Liver (tissue), 9 donors: ENCODE results near the gene KRT85. TPM values are rescaled to one million over a fixed set of nuclear protein-coding genes. Genes with fewer than 3 reads are reported as not detected.

Source experiments
- DNase-seq: peaks from one replicate; pipeline ENCODE4 v3.0.0-alpha.2; 2017; ENCODE audit warnings: low spot score
- H3K27ac ChIP-seq, 2 donors: one replicate each; pipeline ENCODE4 v1.7.0; 2013; ENCODE audit warnings: inconsistent platforms in 2 of 2, low read length in 2 of 2, control low read depth in 1 of 2, low read depth in 1 of 2, mild to moderate bottlenecking in 1 of 2
- H3K27me3 ChIP-seq, 4 donors: one replicate each; pipeline versions ENCODE4 v1.6.1 to v1.7.0; 2013; ENCODE audit warnings: low read length in 3 of 4, inconsistent platforms in 1 of 4, mild to moderate bottlenecking in 1 of 4, moderate library complexity in 1 of 4; ENCODE audit not compliant: control insufficient read depth in 4 of 4, insufficient read depth in 4 of 4
- H3K36me3 ChIP-seq, 4 donors: one replicate each; pipeline versions ENCODE4 v1.6.1 to v1.7.0; 2013; ENCODE audit warnings: low read length in 3 of 4, mild to moderate bottlenecking in 3 of 4, low read depth in 1 of 4, moderate library complexity in 1 of 4; ENCODE audit not compliant: control insufficient read depth in 4 of 4, insufficient read depth in 3 of 4
- H3K4me1 ChIP-seq, 4 donors: one replicate each; pipeline versions ENCODE4 v1.6.1 to v1.7.0; 2013; ENCODE audit warnings: low read length in 3 of 4, mild to moderate bottlenecking in 3 of 4, moderate library complexity in 1 of 4; ENCODE audit not compliant: control insufficient read depth in 4 of 4, insufficient read depth in 4 of 4
- H3K4me3 ChIP-seq, 3 donors: one replicate each; pipeline versions ENCODE4 v1.6.1 to v1.7.0; 2013; ENCODE audit warnings: low read length in 3 of 3, control low read depth in 1 of 3, low read depth in 1 of 3, mild to moderate bottlenecking in 1 of 3
- H3K9ac ChIP-seq, 2 donors: one replicate each; pipeline ENCODE4 v1.7.0; 2013; ENCODE audit warnings: low read length in 2 of 2, mild to moderate bottlenecking in 2 of 2, moderate library complexity in 2 of 2, control low read depth in 1 of 2, low read depth in 1 of 2
- H3K9me3 ChIP-seq, 4 donors: one replicate each; pipeline versions ENCODE4 v1.6.1 to v1.7.0; 2013; ENCODE audit warnings: low read length in 3 of 4; ENCODE audit not compliant: control insufficient read depth in 4 of 4
- FOXA1 ChIP-seq: IDR thresholded peaks from 2 replicates; pipeline ENCODE4 v1.6.1; 2016; ENCODE audit warnings: antibody characterized with exemption
- GABPA ChIP-seq, 2 donors: IDR thresholded peaks in 1 of 2; conservative IDR thresholded peaks in 1 of 2; 2 replicates each; pipeline ENCODE4 v1.6.1; 2016; ENCODE audit warnings: antibody characterized with exemption in 2 of 2, mild to moderate bottlenecking in 1 of 2, moderate library complexity in 1 of 2
- HNF4G ChIP-seq: IDR thresholded peaks from 2 replicates; pipeline ENCODE4 v1.6.1; 2016; ENCODE audit warnings: antibody characterized with exemption
- JUND ChIP-seq, 2 donors: IDR thresholded peaks; 2 replicates each; pipeline ENCODE4 v1.6.1; 2016; ENCODE audit warnings: antibody characterized with exemption in 2 of 2
- MAX ChIP-seq: IDR thresholded peaks from 2 replicates; pipeline ENCODE4 v1.6.1; 2016; ENCODE audit warnings: antibody characterized with exemption
- NR2F2 ChIP-seq: IDR thresholded peaks from 2 replicates; pipeline ENCODE4 v1.6.1; 2016; ENCODE audit warnings: antibody characterized with exemption
- RAD21 ChIP-seq, 2 donors: IDR thresholded peaks; 2 replicates each; pipeline ENCODE4 v1.6.1; 2016; ENCODE audit warnings: antibody characterized with exemption in 2 of 2, mild to moderate bottlenecking in 2 of 2
- RXRA ChIP-seq, 2 donors: IDR thresholded peaks; 2 replicates each; pipeline ENCODE4 v1.6.1; 2017 to 2018; ENCODE audit warnings: antibody characterized with exemption in 2 of 2, mild to moderate bottlenecking in 1 of 2
- TAF1 ChIP-seq: conservative IDR thresholded peaks from 2 replicates; pipeline ENCODE4 v1.6.1; 2016; ENCODE audit warnings: antibody characterized with exemption, mild to moderate bottlenecking
- WGBS: extraction: QIAGEN DNeasy Blood & Tissue Kit; methylation state at CpG from one replicate; pipeline ENCODE4 v1.1.7; 2013; 5-methylcytosine and 5-hydroxymethylcytosine counted together
- polyA plus RNA-seq, 2 donors: library from polyadenylated mRNA; stranded (reverse) in 1 of 2; unstranded in 1 of 2; fragments of 200-250 nt in 1 of 2; fragments of >200 nt in 1 of 2; fragmentation: Nextera tagmentation in 1 of 2; extraction: Ambion mirVana in 1 of 2; gene quantifications; one replicate each; pipeline versions ENCODE4 v1.2.1 to v1.2.3, GENCODE V29; 2013 to 2015
- total RNA-seq, 2 donors: library from RNA; depleted of rRNA; stranded (reverse); fragments of >200 nt; gene quantifications; one replicate each; pipeline ENCODE4 v1.2.3, GENCODE V29; 2014
- TF ChIP-seq, protein P1 (sequence below): IDR thresholded peaks from 2 replicates; pipeline ENCODE4 v1.6.1; 2016; ENCODE audit warnings: antibody characterized with exemption
- donor health status: healthy.
- donor health status: healthy.
- donor health status: healthy.
- donor health status: healthy.
- donor health status: healthy.

KRT85 gene
- total RNA-seq, result not detected
- polyA plus RNA-seq, result not detected

- 84% methylated on average over 42 of the region's 42 CpGs for WGBS
- H3K4me1 ChIP-seq, result peaks cover 0 to 15% (median 7%) of the 10 kb centered on the region in 4 donors
- no peak for DNase-seq
- no peaks in the 10 kb centered on the region for H3K36me3 ChIP-seq
- no peak within 1 kb of the TSS for H3K27ac ChIP-seq
- no peak within 1 kb of the TSS for H3K9ac ChIP-seq
- TF ChIP-seq HNF4G (no peak), NR2F2 (no peak), RAD21 (IDR thresholded peaks at IDR 0.05) (no peak), MAX (no peak), TAF1 (no peak), RXRA (IDR thresholded peaks at IDR 0.05) (no peak)
- no peaks in the 10 kb centered on the region for H3K27me3 ChIP-seq
- no peak within 1 kb of the TSS for H3K4me3 ChIP-seq
- no peaks in the 10 kb centered on the region for H3K9me3 ChIP-seq
These were observed at the start of gene KRT85 for GRCh38 chr12:52366738-52367485. Gene KRT85, minus strand, starts transcription at chr12:52367481. Its CDS starts 76 bp downstream, at chr12:52367405.

GRCh38 chr12:52416795-52417194 lies 49.5 kb upstream of the KRT85 start:
- TF ChIP-seq RXRA (IDR thresholded peaks at IDR 0.05) (no peak), FOXA1 (no peak), GABPA (IDR thresholded peaks at IDR 0.05 in 1 of 2, conservative IDR thresholded peaks at IDR 0.05 in 1 of 2) (no peak), MAX (no peak), TAF1 (no peak), NR2F2 (no peak), JUND (IDR thresholded peaks at IDR 0.05) (no peak)
- TF ChIP-seq, protein P1, sequence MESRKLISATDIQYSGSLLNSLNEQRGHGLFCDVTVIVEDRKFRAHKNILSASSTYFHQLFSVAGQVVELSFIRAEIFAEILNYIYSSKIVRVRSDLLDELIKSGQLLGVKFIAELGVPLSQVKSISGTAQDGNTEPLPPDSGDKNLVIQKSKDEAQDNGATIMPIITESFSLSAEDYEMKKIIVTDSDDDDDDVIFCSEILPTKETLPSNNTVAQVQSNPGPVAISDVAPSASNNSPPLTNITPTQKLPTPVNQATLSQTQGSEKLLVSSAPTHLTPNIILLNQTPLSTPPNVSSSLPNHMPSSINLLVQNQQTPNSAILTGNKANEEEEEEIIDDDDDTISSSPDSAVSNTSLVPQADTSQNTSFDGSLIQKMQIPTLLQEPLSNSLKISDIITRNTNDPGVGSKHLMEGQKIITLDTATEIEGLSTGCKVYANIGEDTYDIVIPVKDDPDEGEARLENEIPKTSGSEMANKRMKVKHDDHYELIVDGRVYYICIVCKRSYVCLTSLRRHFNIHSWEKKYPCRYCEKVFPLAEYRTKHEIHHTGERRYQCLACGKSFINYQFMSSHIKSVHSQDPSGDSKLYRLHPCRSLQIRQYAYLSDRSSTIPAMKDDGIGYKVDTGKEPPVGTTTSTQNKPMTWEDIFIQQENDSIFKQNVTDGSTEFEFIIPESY, result no peak
- peaks cover 0 to 4% (median 0%) of the 10 kb centered on the region in 4 donors for H3K27me3 ChIP-seq
- no peak overlapping the region for H3K4me3 ChIP-seq
- H3K9me3 ChIP-seq, result no peaks in the 10 kb centered on the region
- WGBS, result 75% methylated on average over 1 of the region's 1 CpG
- H3K4me1 ChIP-seq, result no peaks in the 10 kb centered on the region
- no peak for DNase-seq
- H3K9ac ChIP-seq, result no peak overlapping the region
- H3K27ac ChIP-seq, result no peak overlapping the region
- H3K36me3 ChIP-seq, result no peaks in the 10 kb centered on the region

DNA sequence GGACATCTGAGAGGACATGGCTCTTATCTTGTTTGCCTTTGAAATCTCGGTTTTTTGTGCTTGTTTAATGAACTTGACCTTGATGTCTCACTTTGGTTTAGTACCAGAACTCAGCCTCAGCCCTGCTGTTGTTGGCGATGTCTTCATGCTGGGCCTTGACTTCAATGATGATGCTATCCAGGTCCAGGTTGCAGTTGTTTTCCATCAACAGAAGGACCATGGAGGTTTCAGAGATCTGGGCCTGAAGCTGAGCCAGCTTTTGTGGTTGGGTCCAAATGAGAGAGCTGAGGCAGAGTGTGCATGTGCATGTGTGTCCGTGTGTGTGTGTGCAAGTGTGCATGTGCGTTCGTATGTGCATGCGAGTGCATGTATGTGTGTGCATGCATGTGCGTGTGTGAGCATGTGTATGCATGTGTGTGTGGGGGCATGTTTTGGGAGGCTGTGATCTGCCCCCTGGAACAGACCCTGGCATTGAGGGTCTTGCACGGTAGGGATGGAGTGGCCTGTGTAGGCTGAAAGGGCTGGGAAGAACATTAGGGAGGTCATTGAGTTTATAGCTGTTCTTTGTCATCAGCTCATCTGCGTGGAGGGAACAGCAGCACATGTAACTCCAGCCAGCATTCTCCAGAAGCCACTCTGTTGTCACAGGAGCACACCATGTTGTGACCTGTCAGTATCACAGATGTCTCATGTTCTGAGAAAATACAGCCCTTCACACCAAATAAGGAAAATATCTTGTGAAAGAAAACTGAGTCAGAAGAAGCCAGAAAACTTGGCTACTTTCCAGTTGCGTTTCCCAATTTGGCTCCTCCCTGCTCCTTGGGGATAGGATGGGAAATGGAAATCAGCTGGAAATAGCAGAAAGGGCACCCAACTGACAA lies 48.8 kb upstream of the KRT85 start:
- H3K9me3 ChIP-seq, result no peaks in the 10 kb centered on the region
- TF ChIP-seq RXRA (IDR thresholded peaks at IDR 0.05) (peak in 1 of 2 donors; percentile 4), NR2F2 (peak; percentile 51), RAD21 (IDR thresholded peaks at IDR 0.05) (no peak)
- H3K9ac ChIP-seq, result no peak overlapping the region
- H3K4me1 ChIP-seq, result no peaks in the 10 kb centered on the region
- 69% methylated on average over 10 of the region's 10 CpGs for WGBS
- H3K27ac ChIP-seq, result no peak overlapping the region
- DNase-seq, result no peak
- no peaks in the 10 kb centered on the region for H3K27me3 ChIP-seq
- H3K36me3 ChIP-seq, result no peaks in the 10 kb centered on the region
- no peak overlapping the region for H3K4me3 ChIP-seq
